PC-9 (cell line): ENCODE results near the gene P4HB.

Experiments used
- EZH2 ChIP-seq: fragments of 200-600 bp; sonication (generic); IDR thresholded peaks from 2 replicates; pipeline ENCODE4 v1.8.0; 2017; ENCODE audit warnings: antibody characterized with exemption, low read depth
- TF ChIP-seq, protein P1 (sequence below): fragments of 200-600 bp; sonication (generic); conservative IDR thresholded peaks from 2 replicates; pipeline ENCODE4 v1.6.1; 2017; ENCODE audit warnings: mixed run types, antibody characterized with exemption, mild to moderate bottlenecking, moderate library complexity

DNA sequence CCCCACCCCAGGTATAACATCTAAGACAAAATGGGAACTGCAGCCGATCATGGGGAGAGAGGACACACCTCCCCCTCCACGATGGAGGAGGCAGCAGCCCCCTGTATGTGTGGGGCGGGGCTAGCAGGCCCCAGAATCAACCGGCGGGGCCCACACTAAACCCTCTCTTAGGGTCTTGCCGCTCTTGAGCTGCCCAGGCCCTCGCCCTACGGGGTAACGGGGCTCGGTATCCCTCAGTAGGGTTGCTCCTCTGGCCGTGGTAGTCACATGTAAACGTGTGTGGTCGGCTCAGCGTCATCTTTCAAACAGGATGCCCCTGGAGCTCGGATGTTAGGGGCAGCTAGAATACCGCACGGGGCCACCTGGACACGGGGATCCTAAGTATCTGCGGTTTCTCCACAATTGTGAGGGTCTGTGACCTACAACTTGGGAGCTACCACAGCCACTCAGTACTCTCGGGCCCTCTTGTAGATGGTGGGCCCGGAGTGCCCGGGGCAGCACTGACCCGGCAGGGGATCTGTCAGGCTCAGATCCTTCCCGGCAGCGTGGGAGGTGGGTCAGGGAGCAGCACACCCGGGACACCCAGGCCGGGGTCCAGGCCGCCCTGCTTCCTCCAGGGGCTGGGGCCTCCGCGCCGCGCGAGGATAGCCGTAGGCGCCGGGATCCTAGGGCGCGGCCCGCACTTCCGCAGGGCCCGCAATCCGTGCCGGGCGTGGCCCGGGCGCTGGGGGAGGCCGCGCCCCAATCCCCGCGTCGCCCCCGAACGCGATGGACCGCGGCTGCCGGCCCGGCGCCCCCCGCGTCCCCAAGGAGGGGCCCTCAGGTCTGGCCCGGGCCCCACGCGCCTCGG, 10.0 kb upstream of the P4HB start:
- TF ChIP-seq, protein P1, sequence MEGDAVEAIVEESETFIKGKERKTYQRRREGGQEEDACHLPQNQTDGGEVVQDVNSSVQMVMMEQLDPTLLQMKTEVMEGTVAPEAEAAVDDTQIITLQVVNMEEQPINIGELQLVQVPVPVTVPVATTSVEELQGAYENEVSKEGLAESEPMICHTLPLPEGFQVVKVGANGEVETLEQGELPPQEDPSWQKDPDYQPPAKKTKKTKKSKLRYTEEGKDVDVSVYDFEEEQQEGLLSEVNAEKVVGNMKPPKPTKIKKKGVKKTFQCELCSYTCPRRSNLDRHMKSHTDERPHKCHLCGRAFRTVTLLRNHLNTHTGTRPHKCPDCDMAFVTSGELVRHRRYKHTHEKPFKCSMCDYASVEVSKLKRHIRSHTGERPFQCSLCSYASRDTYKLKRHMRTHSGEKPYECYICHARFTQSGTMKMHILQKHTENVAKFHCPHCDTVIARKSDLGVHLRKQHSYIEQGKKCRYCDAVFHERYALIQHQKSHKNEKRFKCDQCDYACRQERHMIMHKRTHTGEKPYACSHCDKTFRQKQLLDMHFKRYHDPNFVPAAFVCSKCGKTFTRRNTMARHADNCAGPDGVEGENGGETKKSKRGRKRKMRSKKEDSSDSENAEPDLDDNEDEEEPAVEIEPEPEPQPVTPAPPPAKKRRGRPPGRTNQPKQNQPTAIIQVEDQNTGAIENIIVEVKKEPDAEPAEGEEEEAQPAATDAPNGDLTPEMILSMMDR: no peak
- no peak for TF ChIP-seq EZH2
